Measurements from ENCODE around the gene SNORC.

DNA sequence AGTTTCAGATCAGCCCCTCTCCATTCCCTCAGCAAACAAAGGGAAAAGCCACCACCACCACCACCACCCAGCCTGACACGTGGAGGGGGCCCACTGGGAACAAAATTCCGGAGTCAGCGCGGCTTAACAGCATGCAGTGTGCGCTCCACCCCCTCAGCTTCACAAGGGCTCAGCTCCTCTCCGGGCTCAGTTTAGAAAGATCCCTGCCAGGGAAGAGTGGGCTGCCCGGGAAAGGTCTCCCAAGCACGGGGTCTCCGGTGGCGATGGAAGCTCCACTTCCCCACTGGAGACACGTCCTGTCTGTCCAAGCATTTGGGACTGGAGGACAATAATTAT lies 55.7 kb downstream of the SNORC start:
- no peak for TF ChIP-seq POLR2A (IDR thresholded peaks at IDR 0.05)
- TF ChIP-seq, protein P1, sequence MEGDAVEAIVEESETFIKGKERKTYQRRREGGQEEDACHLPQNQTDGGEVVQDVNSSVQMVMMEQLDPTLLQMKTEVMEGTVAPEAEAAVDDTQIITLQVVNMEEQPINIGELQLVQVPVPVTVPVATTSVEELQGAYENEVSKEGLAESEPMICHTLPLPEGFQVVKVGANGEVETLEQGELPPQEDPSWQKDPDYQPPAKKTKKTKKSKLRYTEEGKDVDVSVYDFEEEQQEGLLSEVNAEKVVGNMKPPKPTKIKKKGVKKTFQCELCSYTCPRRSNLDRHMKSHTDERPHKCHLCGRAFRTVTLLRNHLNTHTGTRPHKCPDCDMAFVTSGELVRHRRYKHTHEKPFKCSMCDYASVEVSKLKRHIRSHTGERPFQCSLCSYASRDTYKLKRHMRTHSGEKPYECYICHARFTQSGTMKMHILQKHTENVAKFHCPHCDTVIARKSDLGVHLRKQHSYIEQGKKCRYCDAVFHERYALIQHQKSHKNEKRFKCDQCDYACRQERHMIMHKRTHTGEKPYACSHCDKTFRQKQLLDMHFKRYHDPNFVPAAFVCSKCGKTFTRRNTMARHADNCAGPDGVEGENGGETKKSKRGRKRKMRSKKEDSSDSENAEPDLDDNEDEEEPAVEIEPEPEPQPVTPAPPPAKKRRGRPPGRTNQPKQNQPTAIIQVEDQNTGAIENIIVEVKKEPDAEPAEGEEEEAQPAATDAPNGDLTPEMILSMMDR (IDR thresholded peaks at IDR 0.05), result no peak

Measured in adrenal gland (tissue), 5 donors.